Activated gamma-delta T cell treated with anti-CD3 and anti-CD28 coated beads, Interleukin-2, amount 50 U/mL, for 16 hours (primary cell): ENCODE results near the gene EMILIN2.

Experiments used
- DNase-seq: peaks from one replicate; pipeline ENCODE4 v3.0.0-alpha.2; 2020; ENCODE audit warnings: low read depth

EMILIN2 gene

GRCh38 chr18:2916184-2916583 is 69.4 kb downstream of the EMILIN2 start:
- DNase-seq, result no peak

- DNase-seq, result no peak
Observed at GRCh38 chr18:2917259-2918047, 70.6 kb downstream of the EMILIN2 start.

GRCh38 chr18:2918761-2919550 is 72.2 kb downstream of the EMILIN2 start:
- DNase-seq, result no peak

GRCh38 chr18:2919600-2919999 is 72.8 kb downstream of the EMILIN2 start:
- DNase-seq, result no peak

GRCh38 chr18:2920027-2920426 is 73.2 kb downstream of the EMILIN2 start:
- no peak for DNase-seq

- no peak for DNase-seq
Observed at GRCh38 chr18:2920546-2921343, 73.9 kb downstream of the EMILIN2 start.

GRCh38 chr18:2921778-2922177 is 75.0 kb downstream of the EMILIN2 start:
- DNase-seq, result no peak

- DNase-seq, result no peak
Observed at GRCh38 chr18:2923464-2923863, 76.7 kb downstream of the EMILIN2 start.

- DNase-seq, result no peak
Observed at GRCh38 chr18:2924920-2925319, 78.1 kb downstream of the EMILIN2 start.

- no peak for DNase-seq
Observed at GRCh38 chr18:2926528-2926927, 79.7 kb downstream of the EMILIN2 start.

GRCh38 chr18:2927745-2928144 is 80.9 kb downstream of the EMILIN2 start:
- no peak for DNase-seq

- DNase-seq, result peak; percentile 31
Observed at GRCh38 chr18:2932247-2933181, 85.7 kb downstream of the EMILIN2 start.

GRCh38 chr18:2933995-2934394 is 87.2 kb downstream of the EMILIN2 start:
- DNase-seq, result no peak

GRCh38 chr18:2935438-2936192 is 88.8 kb downstream of the EMILIN2 start:
- DNase-seq, result no peak

GRCh38 chr18:2939317-2939716 is 92.5 kb downstream of the EMILIN2 start:
- DNase-seq, result no peak

- no peak for DNase-seq
Observed at GRCh38 chr18:2948038-2948437, 101.2 kb downstream of the EMILIN2 start.

GRCh38 chr18:2952605-2953004 is 105.8 kb downstream of the EMILIN2 start:
- no peak for DNase-seq

- DNase-seq, result no peak
Observed at GRCh38 chr18:2953935-2954653, 107.3 kb downstream of the EMILIN2 start.

- no peak for DNase-seq
Observed at GRCh38 chr18:2954869-2955645, 108.3 kb downstream of the EMILIN2 start.
